ENCODE measurements around the gene CBFA2T3.

The CBFA2T3 gene

GRCh38 chr16:88839026-88839529, 137.9 kb downstream of the CBFA2T3 start:
- no peak for DNase-seq (ENCODE audit: low read depth)

GRCh38 chr16:88838566-88838965, 138.4 kb downstream of the CBFA2T3 start:
- no peak for DNase-seq (ENCODE audit: low read depth)

- DNase-seq (ENCODE audit: low read depth), result no peak
Observed at GRCh38 chr16:88837806-88838205, 139.2 kb downstream of the CBFA2T3 start.

GRCh38 chr16:88836791-88837190, 140.2 kb downstream of the CBFA2T3 start:
- DNase-seq (ENCODE audit: low read depth), result no peak

GRCh38 chr16:88835818-88836217, 141.2 kb downstream of the CBFA2T3 start:
- DNase-seq (ENCODE audit: low read depth), result no peak

GRCh38 chr16:88835383-88835782, 141.6 kb downstream of the CBFA2T3 start:
- DNase-seq (ENCODE audit: low read depth), result no peak

GRCh38 chr16:88834670-88835069, 142.3 kb downstream of the CBFA2T3 start:
- no peak for DNase-seq (ENCODE audit: low read depth)

- no peak for DNase-seq (ENCODE audit: low read depth)
Observed at GRCh38 chr16:88833086-88833485, 143.9 kb downstream of the CBFA2T3 start.

GRCh38 chr16:88831838-88832237, 145.2 kb downstream of the CBFA2T3 start:
- no peak for DNase-seq (ENCODE audit: low read depth)

GRCh38 chr16:88830783-88831182, 146.2 kb downstream of the CBFA2T3 start:
- no peak for DNase-seq (ENCODE audit: low read depth)

GRCh38 chr16:88830258-88830657, 146.7 kb downstream of the CBFA2T3 start:
- no peak for DNase-seq (ENCODE audit: low read depth)

- no peak for DNase-seq (ENCODE audit: low read depth)
Observed at GRCh38 chr16:88828711-88829110, 148.3 kb downstream of the CBFA2T3 start.

GRCh38 chr16:88827727-88828126, 149.3 kb downstream of the CBFA2T3 start:
- DNase-seq (ENCODE audit: low read depth), result no peak

GRCh38 chr16:88826070-88826840, 150.8 kb downstream of the CBFA2T3 start:
- DNase-seq (ENCODE audit: low read depth), result no peak

- no peak for DNase-seq (ENCODE audit: low read depth)
Observed at GRCh38 chr16:88825146-88825545, 151.9 kb downstream of the CBFA2T3 start.
